Gastrocnemius medialis (tissue), 4 donors: ENCODE data around the gene ASB15.

Experiments used
- POLR2A ChIP-seq, 2 donors: fragments of 450-650 bp; IDR thresholded peaks; one replicate each; pipeline ENCODE4 v1.6.1; 2017; ENCODE audit warnings: antibody characterized with exemption in 2 of 2, mild to moderate bottlenecking in 2 of 2, moderate library complexity in 2 of 2
- TF ChIP-seq, protein P1 (sequence below), 5 experiments: fragments of 450-650 bp in 3 of 5; fragments of 200-600 bp in 2 of 5; sonication (generic) in 2 of 5; IDR thresholded peaks in 4 of 5; conservative IDR thresholded peaks in 1 of 5; 1 replicate in 4 of 5; 2 replicates in 1 of 5; pipeline ENCODE4 v1.5.1; 2016 to 2019; ENCODE audit warnings: antibody characterized with exemption in 5 of 5, mild to moderate bottlenecking in 3 of 5, moderate library complexity in 3 of 5

DNA sequence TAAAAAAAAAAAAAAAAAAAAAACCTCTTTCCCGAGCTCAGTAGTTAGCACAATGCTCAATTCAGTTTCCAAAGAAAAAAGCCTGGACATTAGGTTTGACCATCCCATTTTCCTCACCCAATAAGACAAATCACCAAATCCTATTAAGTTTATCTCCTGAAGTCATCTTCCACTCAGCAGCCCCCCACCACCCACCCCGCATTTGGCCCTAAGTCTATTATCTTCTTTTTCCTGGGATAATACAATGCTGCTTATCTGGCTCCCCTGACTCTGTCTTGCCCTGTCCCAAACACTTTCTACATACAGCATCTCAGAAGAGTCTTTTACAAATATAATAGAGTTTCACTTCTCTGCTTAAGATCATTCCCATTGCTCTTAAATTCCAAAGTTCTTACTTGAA lies 36.3 kb downstream of the ASB15 start:
- TF ChIP-seq, protein P1, sequence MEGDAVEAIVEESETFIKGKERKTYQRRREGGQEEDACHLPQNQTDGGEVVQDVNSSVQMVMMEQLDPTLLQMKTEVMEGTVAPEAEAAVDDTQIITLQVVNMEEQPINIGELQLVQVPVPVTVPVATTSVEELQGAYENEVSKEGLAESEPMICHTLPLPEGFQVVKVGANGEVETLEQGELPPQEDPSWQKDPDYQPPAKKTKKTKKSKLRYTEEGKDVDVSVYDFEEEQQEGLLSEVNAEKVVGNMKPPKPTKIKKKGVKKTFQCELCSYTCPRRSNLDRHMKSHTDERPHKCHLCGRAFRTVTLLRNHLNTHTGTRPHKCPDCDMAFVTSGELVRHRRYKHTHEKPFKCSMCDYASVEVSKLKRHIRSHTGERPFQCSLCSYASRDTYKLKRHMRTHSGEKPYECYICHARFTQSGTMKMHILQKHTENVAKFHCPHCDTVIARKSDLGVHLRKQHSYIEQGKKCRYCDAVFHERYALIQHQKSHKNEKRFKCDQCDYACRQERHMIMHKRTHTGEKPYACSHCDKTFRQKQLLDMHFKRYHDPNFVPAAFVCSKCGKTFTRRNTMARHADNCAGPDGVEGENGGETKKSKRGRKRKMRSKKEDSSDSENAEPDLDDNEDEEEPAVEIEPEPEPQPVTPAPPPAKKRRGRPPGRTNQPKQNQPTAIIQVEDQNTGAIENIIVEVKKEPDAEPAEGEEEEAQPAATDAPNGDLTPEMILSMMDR (IDR thresholded peaks at IDR 0.05 in 4 of 5, conservative IDR thresholded peaks at IDR 0.05 in 1 of 5): no peak
- TF ChIP-seq POLR2A (IDR thresholded peaks at IDR 0.05): no peak
